AG09309 (cell line): ENCODE data around the gene ACOT11.

Experiments
- DNase-seq: peaks from one replicate; pipeline ENCODE4 v3.0.0-alpha.2; 2010; ENCODE audit warnings: low read depth
- H3K4me3 ChIP-seq: 2 replicates; pipeline ENCODE4 v1.5.1; 2011; ENCODE audit warnings: mild to moderate bottlenecking, low read depth, low read length, moderate library complexity; ENCODE audit not compliant: control insufficient read depth
- CTCF ChIP-seq: IDR thresholded peaks from 2 replicates; pipeline ENCODE4 v1.5.1; 2011; ENCODE audit warnings: mild to moderate bottlenecking, low read depth, low read length, inconsistent platforms; ENCODE audit not compliant: insufficient read depth, control insufficient read depth; ENCODE audit errors: missing control alignments

ACOT11 gene

DNA sequence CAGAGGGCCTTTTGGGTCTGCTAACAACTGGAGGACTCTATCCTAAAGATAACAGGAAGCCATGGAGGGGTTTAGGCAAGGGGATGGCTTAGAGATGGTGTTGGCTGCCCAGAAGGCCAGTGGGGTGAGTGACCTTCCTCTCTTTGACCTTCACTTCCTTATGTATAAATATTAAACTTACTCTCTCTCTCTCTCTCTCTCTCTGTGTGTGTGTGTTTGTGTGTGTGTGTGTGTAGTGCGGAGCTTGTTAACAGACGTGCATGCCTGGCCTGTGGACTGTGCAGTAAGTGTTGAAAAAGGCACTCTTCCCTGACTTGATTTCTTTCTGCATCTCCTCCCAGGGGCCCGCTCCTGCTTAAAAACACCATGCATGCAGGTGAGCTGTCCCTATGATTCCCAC lies 103.6 kb downstream of the ACOT11 start:
- TF ChIP-seq CTCF = no peak
- no peak overlapping the region for H3K4me3 ChIP-seq
- DNase-seq = no peak

GRCh38 chr1:54652168-54652567 lies 104.1 kb downstream of the ACOT11 start:
- no peak overlapping the region for H3K4me3 ChIP-seq
- no peak for TF ChIP-seq CTCF
- DNase-seq = no peak

GRCh38 chr1:54653036-54653435 lies 105.0 kb downstream of the ACOT11 start:
- no peak for DNase-seq
- no peak for TF ChIP-seq CTCF
- H3K4me3 ChIP-seq = no peak overlapping the region

DNA sequence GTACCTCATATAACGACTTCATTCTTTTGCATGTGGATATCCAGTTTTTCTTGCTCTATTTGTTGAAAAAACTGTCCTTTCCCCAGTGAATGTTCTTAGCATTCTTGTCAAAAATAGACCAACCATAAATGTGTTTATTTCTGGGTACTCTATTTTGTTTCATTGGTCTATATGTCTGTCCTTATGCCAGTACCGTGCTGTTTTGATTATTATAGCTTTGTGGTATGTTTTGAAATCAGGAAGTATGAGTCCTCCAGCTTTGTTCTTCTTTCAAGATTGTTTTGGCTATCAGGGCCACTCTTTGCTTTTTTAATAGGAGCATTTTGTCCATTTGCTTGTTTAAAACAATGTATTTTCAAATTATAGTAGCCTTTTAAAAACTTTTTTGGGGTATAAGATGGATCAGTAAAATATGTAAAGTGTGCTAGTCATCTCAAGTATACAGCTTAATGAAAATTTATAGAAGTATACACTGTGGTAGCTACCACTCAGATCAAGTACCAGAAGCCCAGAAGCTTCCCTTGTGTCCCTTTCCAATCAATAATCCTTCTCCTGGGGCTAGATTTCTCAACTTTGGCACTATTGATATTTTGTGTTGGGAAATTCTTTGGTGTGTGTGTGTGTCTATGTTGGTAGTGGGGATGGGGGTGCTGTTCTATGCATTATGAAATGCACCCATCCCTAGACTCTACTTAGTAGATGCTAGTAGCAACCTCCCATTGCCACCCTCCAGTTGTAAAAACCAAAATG lies 110.3 kb downstream of the ACOT11 start:
- no peak for TF ChIP-seq CTCF

More for the DNA sequence above, 110.3 kb downstream of the ACOT11 start:
- DNase-seq = no peak
- no peak overlapping the region for H3K4me3 ChIP-seq
